Posterior cingulate gyrus (tissue), 11 donors: ENCODE measurements around the gene OPCML.

Experiments used
- DNase-seq, 10 donors: peaks; one replicate each; pipeline versions ENCODE4 v3.0.0 to v3.0.0-alpha.2; 2020 to 2021; ENCODE audit warnings: mixed read lengths in 3 of 10
- intact Hi-C: fragments of 100-400 bp; cut with DNase I; formaldehyde crosslinking; loops from one replicate; pipeline ENCODE4 v1.15.1; 2023

OPCML gene

GRCh38 chr11:133156986-133157745 lies 375.1 kb downstream of the OPCML start:
- DNase-seq = peak in 8 of 10 donors; percentile 32 to 94 (median 62)
- intact Hi-C loops = loop anchor here (2.0 kb wide), 1 partner anchor 74 kb away; no protein-coding TSS in a partner anchor

DNA sequence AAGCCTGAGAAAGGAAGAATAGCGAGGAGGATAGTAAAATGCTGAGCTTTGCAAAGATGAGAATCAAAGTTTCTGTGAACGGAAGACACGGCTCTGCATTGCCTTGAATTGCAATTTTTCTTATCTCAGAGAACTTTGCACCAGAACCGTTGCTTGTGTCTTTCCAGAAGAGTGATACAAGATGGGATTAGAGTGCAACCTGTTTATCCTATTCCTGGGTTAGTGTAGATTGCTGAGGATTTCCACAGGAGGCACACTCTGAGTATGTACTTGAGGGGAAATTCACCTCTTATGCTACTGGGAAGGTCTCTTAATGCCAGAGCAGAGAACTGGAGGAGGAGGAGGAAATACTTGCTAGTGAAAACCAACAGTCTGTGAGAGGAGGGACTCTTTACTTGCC lies 377.5 kb downstream of the OPCML start:
- no peak for DNase-seq
- intact Hi-C loops = no loop called here

DNA sequence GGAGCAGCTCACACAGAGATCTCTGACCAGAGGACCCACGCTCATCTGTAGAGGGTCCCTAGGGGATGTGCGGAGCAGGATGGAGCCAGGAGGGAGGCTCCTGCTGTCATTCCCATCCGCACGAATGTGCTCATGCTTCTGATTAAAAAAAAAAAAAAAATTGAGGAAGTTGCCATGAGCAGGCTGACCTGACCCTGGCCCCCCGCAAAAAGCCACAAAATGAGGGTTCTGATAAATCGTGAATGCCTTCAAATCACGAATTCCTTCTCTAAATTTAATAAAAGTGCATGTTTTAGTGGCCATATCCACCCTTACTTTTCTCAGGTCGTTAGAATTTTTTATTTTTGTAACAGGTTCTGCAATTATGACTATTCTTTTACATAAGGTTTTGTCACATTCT lies 378.2 kb downstream of the OPCML start:
- no peak for DNase-seq
- intact Hi-C loops = no loop called here

DNA sequence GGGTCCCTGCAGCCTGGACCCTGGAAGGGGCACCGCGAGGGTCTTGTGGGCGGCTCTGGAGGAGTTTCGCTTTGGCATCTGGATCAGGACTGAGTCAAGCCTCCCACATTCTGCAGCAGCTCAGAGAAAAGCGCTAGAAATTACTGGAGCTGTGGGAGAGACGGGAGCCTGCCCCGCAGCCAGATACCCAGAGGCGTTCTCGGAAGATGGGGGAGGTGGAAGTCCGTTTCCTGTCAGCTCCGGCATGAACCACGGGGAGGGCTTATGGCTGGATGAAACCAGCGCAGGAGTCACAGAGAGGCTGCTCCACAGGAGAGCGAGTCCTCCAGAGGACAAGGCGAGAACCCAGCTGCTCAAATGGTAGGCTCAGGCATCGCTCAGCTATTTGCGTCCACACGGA lies 379.3 kb downstream of the OPCML start:
- intact Hi-C loops = no loop called here
- DNase-seq = peak in 8 of 10 donors; percentile 42 to 94 (median 57)

GRCh38 chr11:133149698-133150097 lies 382.6 kb downstream of the OPCML start:
- intact Hi-C loops = no loop called here

DNA sequence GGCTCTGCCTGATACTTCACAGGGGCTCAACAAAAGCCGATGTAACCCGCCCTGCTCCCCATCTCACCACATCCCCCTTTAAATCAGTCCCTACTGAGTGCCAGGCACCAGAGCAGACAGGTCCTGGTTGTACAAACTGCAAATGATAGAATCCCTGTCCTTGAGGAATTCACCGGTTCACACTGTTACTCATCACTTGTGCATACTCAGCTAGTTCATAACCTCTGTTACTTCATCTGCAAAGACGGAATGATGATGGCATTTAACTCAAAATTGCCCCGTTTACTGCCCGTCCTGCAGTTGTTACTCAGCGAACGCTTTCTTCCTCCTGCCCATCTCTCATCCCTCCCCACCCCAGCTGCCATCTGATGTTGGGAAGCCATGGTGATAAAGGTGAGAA lies 384.7 kb downstream of the OPCML start:
- intact Hi-C loops = no loop called here
- no peak for DNase-seq

More at GRCh38 chr11:133149698-133150097, 382.6 kb downstream of the OPCML start:
- peak in 2 of 10 donors; percentile 67 for DNase-seq

- intact Hi-C loops = no loop called here
- DNase-seq = peak in 1 of 10 donors; percentile 21
These were observed 385.5 kb downstream of the OPCML start for GRCh38 chr11:133146697-133147306.

DNA sequence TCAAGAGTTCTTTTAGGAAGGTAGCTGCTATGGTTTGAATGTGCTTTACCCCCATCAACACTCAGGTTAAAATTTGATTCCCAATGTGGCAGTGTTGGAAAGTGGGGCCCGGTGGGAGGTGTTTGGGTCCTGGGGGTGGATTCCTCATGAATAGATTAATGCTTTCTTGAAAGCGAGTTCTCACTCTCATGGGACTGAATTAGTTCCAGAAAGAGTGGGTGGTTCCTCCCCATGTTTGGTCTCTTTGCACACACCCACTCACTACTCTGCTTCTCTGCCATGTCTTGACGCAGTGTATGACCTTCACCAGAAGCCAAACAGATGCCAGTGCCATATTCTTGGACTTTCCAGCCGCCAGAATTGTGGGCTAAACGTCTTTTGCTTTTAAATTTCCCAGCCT lies 394.4 kb downstream of the OPCML start:
- DNase-seq = peak in 1 of 10 donors; percentile 76
- intact Hi-C loops = no loop called here

DNA sequence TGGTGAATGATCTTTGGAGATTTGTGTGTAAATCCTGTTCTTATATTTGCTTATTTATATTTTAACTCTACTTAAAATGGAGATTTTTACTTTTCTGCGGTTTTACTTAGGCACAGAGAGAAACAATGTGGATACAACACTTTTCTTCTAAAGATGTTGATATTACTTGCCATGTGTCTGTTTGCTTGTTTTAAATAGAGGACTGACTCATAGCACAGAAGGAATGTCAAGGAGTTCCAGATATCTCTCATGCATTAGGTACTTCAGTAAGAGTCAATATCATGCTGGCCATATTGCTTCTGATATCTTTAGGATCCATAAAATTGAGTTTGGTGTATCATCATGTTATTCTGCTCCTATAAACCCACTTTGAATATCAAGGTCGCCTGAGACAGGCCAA lies 395.0 kb downstream of the OPCML start:
- DNase-seq = no peak
- intact Hi-C loops = no loop called here

DNA sequence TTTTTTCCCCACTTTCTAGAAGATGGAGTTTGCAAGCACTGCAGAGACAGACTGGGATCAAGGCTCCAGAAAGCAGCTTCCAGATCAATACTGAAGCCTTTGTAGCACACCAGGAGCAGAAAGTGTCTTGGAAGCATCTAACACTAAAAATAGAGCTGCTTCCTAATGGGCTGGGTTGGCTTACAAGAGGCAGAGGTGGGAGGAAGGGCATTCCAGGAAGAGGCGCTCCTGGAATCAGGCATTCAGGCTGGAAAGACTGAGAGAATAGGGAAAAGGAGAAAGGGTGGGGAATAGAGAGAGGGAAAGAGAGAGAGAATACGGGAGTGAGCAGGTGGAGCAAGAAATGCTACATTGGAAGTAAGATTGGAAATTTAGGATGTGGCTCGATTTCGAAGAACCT lies 395.9 kb downstream of the OPCML start:
- intact Hi-C loops = no loop called here
- DNase-seq = no peak

- intact Hi-C loops = loop anchor here (1.0 kb wide), 2 partner anchors 29 to 701 kb away; no protein-coding TSS in a partner anchor
- DNase-seq = peak in 9 of 10 donors; percentile 40 to 93 (median 67)
These were observed 397.8 kb downstream of the OPCML start for GRCh38 chr11:133134314-133135173.

DNA sequence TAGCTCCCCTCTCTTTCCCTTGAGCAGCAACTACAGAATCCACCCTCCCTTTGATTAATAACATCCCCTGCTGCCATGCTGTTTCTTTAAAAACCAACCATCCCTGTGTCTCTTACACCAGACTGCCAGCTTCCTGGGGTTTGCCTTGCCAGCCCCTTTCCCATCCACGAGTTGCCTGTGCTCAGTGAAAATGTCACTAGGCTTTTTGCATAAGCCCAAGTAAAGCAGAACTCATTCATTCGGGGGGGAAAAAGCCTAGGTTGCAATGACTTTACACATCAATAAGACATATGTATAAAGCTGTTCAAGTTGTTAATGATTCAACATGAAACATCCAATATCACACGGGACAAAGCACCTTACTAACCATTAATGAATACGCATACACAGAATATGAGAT lies 398.7 kb downstream of the OPCML start:
- no peak for DNase-seq
- intact Hi-C loops = loop anchor here (1.0 kb wide), 2 partner anchors 30 to 702 kb away; no protein-coding TSS in a partner anchor

DNA sequence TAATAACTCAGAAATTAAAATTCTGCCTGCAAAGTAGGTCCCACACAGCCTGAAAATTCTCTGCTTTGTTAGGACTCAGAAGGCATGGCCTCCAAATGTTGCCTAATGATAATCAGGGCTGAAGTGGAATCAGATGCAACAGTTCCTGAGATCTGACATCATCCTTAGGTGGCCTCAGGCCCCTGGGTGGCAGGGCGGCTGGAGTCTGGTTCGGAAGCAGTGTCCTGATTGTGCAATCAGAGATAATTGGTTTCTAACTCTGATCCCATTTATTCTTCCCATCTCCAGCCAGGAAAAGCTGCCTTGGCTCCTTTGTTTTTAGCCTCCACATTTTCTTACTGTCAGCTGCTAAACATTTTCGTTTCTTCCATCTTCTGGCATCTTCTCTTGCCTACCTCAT lies 399.3 kb downstream of the OPCML start:
- no peak for DNase-seq
- intact Hi-C loops = no loop called here

GRCh38 chr11:133127741-133128140 lies 404.6 kb downstream of the OPCML start:
- intact Hi-C loops = no loop called here
- DNase-seq = no peak

DNA sequence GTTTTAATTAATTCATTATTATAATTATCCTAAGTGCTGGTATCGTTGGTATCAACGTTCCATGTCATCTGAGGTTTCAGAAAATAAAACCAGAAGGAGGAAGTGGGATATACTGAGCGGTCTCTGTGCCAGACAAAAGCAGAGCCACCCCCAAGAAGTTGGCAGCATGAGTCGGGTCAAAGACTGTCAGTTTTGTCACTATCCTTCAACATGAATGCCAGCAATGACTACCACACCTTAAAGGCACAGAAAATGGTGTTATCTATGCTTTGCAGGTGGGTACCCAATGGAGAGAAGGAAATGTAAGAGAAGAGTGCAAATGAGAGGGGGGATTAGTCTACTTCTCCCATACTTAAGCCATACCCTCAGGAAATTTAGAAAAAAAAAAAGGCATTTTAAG lies 408.5 kb downstream of the OPCML start:
- DNase-seq = no peak
- intact Hi-C loops = no loop called here

DNA sequence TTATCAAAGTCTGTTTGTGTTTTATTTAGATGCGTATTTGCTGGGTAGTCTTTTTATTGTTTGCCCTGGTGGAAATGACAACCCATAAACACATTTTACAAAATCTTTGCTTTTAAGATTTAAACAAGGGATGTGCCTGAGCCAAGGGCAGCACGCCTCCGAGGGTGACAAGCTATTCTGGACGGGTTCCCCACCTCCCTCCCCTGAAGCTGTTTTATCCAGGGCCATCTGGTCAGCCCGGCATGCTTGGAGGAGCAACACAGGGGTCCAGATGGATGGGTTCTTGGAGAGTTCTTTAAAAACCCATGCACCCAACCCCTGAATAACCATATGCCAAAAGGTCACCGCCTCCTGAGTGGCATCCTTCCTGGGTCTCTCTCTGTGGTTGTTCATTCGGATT lies 408.9 kb downstream of the OPCML start:
- DNase-seq = no peak
- intact Hi-C loops = no loop called here

DNA sequence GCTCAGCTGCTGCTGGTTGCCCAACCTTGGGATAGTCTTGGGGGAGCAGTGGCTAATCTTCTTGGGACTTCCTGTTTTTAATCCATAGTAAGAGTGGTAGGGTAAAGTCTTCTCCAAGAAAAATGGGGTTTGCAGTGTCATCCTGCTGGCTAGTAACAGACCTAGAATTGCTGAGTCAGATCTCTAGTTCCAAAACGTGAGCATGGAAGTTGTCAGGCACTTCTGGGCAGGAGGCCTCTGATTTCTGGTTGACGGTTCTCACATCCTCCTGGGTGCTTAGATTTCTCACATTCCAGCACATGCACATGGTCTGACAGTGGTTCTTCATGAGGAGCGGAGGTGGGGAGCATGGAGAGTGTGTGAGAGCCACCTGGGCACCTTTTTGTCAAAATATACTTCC lies 410.0 kb downstream of the OPCML start:
- no peak for DNase-seq
- intact Hi-C loops = no loop called here

DNA sequence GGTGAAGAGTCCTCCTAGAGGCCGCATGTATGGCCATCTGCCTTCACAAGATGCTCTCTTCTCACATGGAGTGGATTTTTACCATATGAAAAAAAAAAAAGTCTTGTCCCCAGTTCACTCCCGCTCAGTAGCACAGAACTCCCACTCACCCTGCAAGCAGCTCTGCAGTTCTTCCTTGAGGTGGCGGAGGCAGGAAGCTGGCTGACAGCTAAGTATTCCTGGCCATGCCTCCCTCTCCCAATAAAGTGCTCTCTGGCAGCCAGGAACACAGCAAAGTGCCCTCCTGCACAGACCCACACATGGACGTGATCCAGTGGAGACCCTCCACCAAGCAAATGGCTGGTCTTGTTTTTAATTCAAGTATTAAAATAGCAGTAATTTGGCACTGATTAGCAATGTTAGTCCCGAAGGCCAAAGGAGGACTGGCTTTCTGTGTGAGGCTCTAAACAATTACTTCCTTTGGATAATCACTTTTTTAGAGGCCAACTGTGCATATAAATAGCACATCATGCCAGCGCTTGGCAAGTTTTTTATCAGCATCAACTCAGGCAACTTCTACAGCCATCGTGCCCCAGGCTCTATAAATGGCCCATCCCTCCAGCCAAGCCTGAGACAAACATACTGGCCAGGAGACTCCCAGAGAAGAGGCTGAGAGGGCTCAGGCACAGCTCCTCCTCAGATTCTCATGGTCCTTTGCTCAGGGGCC lies 413.6 kb downstream of the OPCML start:
- intact Hi-C loops = no loop called here
- DNase-seq = peak in 7 of 10 donors; percentile 26 to 93 (median 70)

GRCh38 chr11:133115099-133115498 lies 417.2 kb downstream of the OPCML start:
- DNase-seq = no peak
- intact Hi-C loops = no loop called here

GRCh38 chr11:133107763-133108162 lies 424.5 kb downstream of the OPCML start:
- peak in 6 of 10 donors; percentile 18 to 88 (median 44) for DNase-seq
- intact Hi-C loops = no loop called here
